PC-9 (cell line): ENCODE data around the gene GPR146.

ENCODE experiments used
- EZH2 ChIP-seq: fragments of 200-600 bp; sonication (generic); IDR thresholded peaks from 2 replicates; pipeline ENCODE4 v1.8.0; 2017; ENCODE audit warnings: antibody characterized with exemption, low read depth
- TF ChIP-seq, protein P1 (sequence below): fragments of 200-600 bp; sonication (generic); conservative IDR thresholded peaks from 2 replicates; pipeline ENCODE4 v1.6.1; 2017; ENCODE audit warnings: mixed run types, antibody characterized with exemption, mild to moderate bottlenecking, moderate library complexity

DNA sequence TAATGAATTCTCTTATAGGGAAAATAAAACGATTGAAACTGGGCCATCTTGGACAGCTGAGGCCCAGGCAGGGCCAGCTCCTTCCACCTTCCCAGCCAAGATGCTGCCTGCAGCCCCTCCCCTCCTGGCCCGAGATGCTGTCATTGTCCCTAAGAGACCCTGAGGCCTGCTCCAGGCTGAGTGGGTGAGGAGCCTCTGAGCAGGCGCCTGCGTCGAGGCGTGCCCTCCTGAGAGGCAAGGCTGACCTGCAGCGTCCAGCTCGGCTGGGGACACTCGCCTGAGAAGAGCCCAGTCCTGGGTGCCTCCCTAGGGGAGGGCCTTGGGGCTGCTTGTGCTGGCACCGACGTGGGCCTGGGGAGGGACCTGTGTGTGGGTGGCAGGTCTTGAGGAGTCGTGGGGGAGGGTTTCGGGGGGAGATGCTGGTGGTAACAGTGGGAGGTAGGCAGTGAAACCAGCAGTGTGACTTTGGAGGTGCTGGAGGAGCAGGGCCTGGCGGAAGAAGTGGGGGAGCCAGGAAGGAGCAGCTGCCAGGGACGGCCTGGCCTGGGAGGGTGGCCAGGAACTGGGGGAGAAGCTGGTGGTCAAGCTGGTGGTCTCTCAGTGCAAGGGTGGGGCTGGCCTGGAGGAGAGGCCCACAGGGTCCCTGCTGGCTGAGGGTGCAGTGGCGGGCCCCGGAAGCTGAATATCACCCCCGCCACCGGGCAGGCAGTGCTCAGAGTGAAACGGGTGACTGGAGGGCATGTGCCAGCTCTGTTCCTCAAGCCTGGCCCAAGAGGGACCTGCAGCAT lies 7.9 kb downstream of the GPR146 start:
- TF ChIP-seq, protein P1, sequence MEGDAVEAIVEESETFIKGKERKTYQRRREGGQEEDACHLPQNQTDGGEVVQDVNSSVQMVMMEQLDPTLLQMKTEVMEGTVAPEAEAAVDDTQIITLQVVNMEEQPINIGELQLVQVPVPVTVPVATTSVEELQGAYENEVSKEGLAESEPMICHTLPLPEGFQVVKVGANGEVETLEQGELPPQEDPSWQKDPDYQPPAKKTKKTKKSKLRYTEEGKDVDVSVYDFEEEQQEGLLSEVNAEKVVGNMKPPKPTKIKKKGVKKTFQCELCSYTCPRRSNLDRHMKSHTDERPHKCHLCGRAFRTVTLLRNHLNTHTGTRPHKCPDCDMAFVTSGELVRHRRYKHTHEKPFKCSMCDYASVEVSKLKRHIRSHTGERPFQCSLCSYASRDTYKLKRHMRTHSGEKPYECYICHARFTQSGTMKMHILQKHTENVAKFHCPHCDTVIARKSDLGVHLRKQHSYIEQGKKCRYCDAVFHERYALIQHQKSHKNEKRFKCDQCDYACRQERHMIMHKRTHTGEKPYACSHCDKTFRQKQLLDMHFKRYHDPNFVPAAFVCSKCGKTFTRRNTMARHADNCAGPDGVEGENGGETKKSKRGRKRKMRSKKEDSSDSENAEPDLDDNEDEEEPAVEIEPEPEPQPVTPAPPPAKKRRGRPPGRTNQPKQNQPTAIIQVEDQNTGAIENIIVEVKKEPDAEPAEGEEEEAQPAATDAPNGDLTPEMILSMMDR: no peak
- TF ChIP-seq EZH2: no peak
